Liver (tissue), 9 donors: ENCODE data around the gene CHST5. TPM values are rescaled to one million over a fixed set of nuclear protein-coding genes. Genes with fewer than 3 reads are reported as not detected.

Experiments
- DNase-seq: peaks from one replicate; pipeline ENCODE4 v3.0.0-alpha.2; 2017; ENCODE audit warnings: low spot score
- H3K27ac ChIP-seq, 2 donors: one replicate each; pipeline ENCODE4 v1.7.0; 2013; ENCODE audit warnings: inconsistent platforms in 2 of 2, low read length in 2 of 2, control low read depth in 1 of 2, low read depth in 1 of 2, mild to moderate bottlenecking in 1 of 2
- H3K27me3 ChIP-seq, 4 donors: one replicate each; pipeline versions ENCODE4 v1.6.1 to v1.7.0; 2013; ENCODE audit warnings: low read length in 3 of 4, inconsistent platforms in 1 of 4, mild to moderate bottlenecking in 1 of 4, moderate library complexity in 1 of 4; ENCODE audit not compliant: control insufficient read depth in 4 of 4, insufficient read depth in 4 of 4
- H3K36me3 ChIP-seq, 4 donors: one replicate each; pipeline versions ENCODE4 v1.6.1 to v1.7.0; 2013; ENCODE audit warnings: low read length in 3 of 4, mild to moderate bottlenecking in 3 of 4, low read depth in 1 of 4, moderate library complexity in 1 of 4; ENCODE audit not compliant: control insufficient read depth in 4 of 4, insufficient read depth in 3 of 4
- H3K4me1 ChIP-seq, 4 donors: one replicate each; pipeline versions ENCODE4 v1.6.1 to v1.7.0; 2013; ENCODE audit warnings: low read length in 3 of 4, mild to moderate bottlenecking in 3 of 4, moderate library complexity in 1 of 4; ENCODE audit not compliant: control insufficient read depth in 4 of 4, insufficient read depth in 4 of 4
- H3K4me3 ChIP-seq, 3 donors: one replicate each; pipeline versions ENCODE4 v1.6.1 to v1.7.0; 2013; ENCODE audit warnings: low read length in 3 of 3, control low read depth in 1 of 3, low read depth in 1 of 3, mild to moderate bottlenecking in 1 of 3
- H3K9ac ChIP-seq, 2 donors: one replicate each; pipeline ENCODE4 v1.7.0; 2013; ENCODE audit warnings: low read length in 2 of 2, mild to moderate bottlenecking in 2 of 2, moderate library complexity in 2 of 2, control low read depth in 1 of 2, low read depth in 1 of 2
- H3K9me3 ChIP-seq, 4 donors: one replicate each; pipeline versions ENCODE4 v1.6.1 to v1.7.0; 2013; ENCODE audit warnings: low read length in 3 of 4; ENCODE audit not compliant: control insufficient read depth in 4 of 4
- EGR1 ChIP-seq, 2 donors: IDR thresholded peaks; 2 replicates each; pipeline ENCODE4 v1.6.1; 2016 to 2018; ENCODE audit warnings: antibody characterized with exemption in 2 of 2, low read depth in 2 of 2
- FOXA2 ChIP-seq: IDR thresholded peaks from 2 replicates; pipeline ENCODE4 v1.6.1; 2016; ENCODE audit warnings: antibody characterized with exemption
- GABPA ChIP-seq, 2 donors: IDR thresholded peaks in 1 of 2; conservative IDR thresholded peaks in 1 of 2; 2 replicates each; pipeline ENCODE4 v1.6.1; 2016; ENCODE audit warnings: antibody characterized with exemption in 2 of 2, mild to moderate bottlenecking in 1 of 2, moderate library complexity in 1 of 2
- HNF4A ChIP-seq, 2 donors: conservative IDR thresholded peaks; 2 replicates each; pipeline ENCODE4 v1.6.1; 2016; ENCODE audit warnings: antibody characterized with exemption in 2 of 2, mild to moderate bottlenecking in 2 of 2
- HNF4G ChIP-seq: IDR thresholded peaks from 2 replicates; pipeline ENCODE4 v1.6.1; 2016; ENCODE audit warnings: antibody characterized with exemption
- NR2F2 ChIP-seq: IDR thresholded peaks from 2 replicates; pipeline ENCODE4 v1.6.1; 2016; ENCODE audit warnings: antibody characterized with exemption
- RXRA ChIP-seq, 2 donors: IDR thresholded peaks; 2 replicates each; pipeline ENCODE4 v1.6.1; 2017 to 2018; ENCODE audit warnings: antibody characterized with exemption in 2 of 2, mild to moderate bottlenecking in 1 of 2
- SP1 ChIP-seq: IDR thresholded peaks from 2 replicates; pipeline ENCODE4 v1.6.1; 2018; ENCODE audit warnings: antibody characterized with exemption, mild to moderate bottlenecking
- TAF1 ChIP-seq: conservative IDR thresholded peaks from 2 replicates; pipeline ENCODE4 v1.6.1; 2016; ENCODE audit warnings: antibody characterized with exemption, mild to moderate bottlenecking
- YY1 ChIP-seq: IDR thresholded peaks from 2 replicates; pipeline ENCODE4 v1.6.1; 2016; ENCODE audit warnings: antibody characterized with exemption, mild to moderate bottlenecking
- WGBS: extraction: QIAGEN DNeasy Blood & Tissue Kit; methylation state at CpG from one replicate; pipeline ENCODE4 v1.1.7; 2013; 5-methylcytosine and 5-hydroxymethylcytosine counted together
- polyA plus RNA-seq, 2 donors: library from polyadenylated mRNA; stranded (reverse) in 1 of 2; unstranded in 1 of 2; fragments of 200-250 nt in 1 of 2; fragments of >200 nt in 1 of 2; fragmentation: Nextera tagmentation in 1 of 2; extraction: Ambion mirVana in 1 of 2; gene quantifications; one replicate each; pipeline versions ENCODE4 v1.2.1 to v1.2.3, GENCODE V29; 2013 to 2015
- total RNA-seq, 2 donors: library from RNA; depleted of rRNA; stranded (reverse); fragments of >200 nt; gene quantifications; one replicate each; pipeline ENCODE4 v1.2.3, GENCODE V29; 2014
- TF ChIP-seq, protein P1 (sequence below): IDR thresholded peaks from 2 replicates; pipeline ENCODE4 v1.6.1; 2016; ENCODE audit warnings: antibody characterized with exemption
- TF ChIP-seq, protein P2 (sequence below): fragments of 150-350 bp; IDR thresholded peaks from 2 replicates; pipeline ENCODE4 v1.5.1; 2017; ENCODE audit warnings: improper control_type of control experiment, low read depth, low read length; ENCODE audit not compliant: missing input control
- TF ChIP-seq, protein P3 (sequence below): IDR thresholded peaks from 2 replicates; pipeline ENCODE4 v1.6.1; 2016; ENCODE audit warnings: antibody characterized with exemption
- TF ChIP-seq, protein P4 (sequence below): IDR thresholded peaks from 2 replicates; pipeline ENCODE4 v1.6.1; 2016; ENCODE audit warnings: antibody characterized with exemption, mild to moderate bottlenecking
- donor health status: healthy.
- donor health status: healthy.
- donor health status: healthy.
- donor health status: healthy.
- donor health status: healthy.

Gene CHST5
- total and polyA plus RNA-seq, 4 donors: not detected

DNA sequence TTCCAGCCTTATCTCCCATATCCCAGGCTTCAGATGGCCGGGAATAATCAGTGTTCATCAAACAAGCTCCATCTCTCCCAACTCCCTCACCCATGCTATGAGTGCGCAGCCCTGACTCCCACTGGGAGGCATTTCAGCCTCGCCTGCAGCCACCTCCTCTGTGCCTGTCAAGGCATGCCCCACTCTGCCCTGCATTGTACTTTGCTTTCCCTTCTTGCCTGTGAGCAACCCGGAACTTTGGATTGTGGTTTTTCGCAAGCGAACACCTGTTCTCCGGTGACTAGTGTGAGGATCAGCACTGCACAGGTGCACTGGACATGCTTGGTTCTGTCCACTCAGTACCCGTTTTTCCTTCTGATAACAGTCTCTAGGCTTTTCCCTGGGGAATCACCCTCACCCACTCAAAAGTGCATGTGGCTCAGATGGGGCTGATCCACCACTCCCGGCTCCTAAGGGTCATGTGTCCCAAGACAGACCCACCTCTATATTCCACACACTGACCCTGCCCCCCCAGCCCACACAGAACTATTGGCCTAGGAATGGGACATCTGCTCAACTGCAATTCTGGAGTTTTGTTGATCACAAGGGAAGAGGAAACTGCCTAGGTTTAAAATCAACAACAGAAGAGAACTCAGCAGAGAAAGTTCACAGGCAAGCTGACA, 49.8 kb downstream of the CHST5 start:
- WGBS: 74% methylated on average over 9 of the region's 9 CpGs
- Histone ChIP-seq H3K4me3 (no peak overlapping the region), H3K27ac (no peak overlapping the region), H3K9ac (no peak overlapping the region), H3K27me3 (peaks cover 0 to 4% (median 1%) of the 10 kb centered on the region in 4 donors), H3K36me3 (no peaks in the 10 kb centered on the region), H3K9me3 (no peaks in the 10 kb centered on the region), H3K4me1 (no peaks in the 10 kb centered on the region)
- no peak for TF ChIP-seq TAF1
- no peak for DNase-seq

DNA sequence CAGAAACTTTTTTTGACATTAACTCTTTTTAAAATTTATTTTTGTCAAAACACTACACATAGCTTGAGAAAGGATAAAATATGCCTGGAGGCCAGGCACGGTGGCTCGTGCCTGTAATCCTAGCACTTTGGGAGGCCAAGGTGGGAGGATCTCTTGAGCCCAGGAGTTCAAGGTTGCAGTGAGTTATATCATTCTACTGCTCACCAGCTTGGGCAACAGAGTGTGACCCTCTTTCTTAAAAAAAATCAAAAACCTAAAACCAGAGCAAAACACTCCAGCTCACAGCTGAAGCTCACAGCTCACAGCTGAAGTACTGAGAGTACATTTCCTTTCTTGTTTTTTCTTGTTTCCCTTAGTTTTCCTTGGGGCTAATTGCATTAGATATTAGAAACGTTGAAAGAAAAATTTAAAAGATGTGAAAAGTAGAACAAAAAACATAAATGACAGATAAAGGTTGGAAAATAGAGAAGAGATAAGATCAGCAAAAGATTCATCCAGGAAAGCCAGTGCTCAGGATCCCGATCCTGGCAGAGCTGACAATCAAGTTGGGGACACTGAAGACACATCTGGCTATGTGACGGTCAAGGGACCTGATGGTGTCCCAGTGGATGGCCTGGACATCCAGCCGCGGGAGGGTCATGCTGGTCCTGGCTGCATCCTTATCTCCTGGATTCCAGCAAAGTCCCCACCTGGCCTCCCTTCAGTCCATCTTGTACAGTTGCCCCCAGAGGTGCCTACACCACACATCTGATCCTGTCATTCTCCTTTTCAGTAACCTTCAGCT, 50.5 kb downstream of the CHST5 start:
- no peak for TF ChIP-seq HNF4G
- no peak for TF ChIP-seq EGR1 (IDR thresholded peaks at IDR 0.05; ENCODE audit: low read depth in 2 of 2)
- TF ChIP-seq, protein P1, sequence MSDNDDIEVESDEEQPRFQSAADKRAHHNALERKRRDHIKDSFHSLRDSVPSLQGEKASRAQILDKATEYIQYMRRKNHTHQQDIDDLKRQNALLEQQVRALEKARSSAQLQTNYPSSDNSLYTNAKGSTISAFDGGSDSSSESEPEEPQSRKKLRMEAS: no peak
- no peak for TF ChIP-seq YY1
- no peak for TF ChIP-seq SP1
- TF ChIP-seq, protein P2, sequence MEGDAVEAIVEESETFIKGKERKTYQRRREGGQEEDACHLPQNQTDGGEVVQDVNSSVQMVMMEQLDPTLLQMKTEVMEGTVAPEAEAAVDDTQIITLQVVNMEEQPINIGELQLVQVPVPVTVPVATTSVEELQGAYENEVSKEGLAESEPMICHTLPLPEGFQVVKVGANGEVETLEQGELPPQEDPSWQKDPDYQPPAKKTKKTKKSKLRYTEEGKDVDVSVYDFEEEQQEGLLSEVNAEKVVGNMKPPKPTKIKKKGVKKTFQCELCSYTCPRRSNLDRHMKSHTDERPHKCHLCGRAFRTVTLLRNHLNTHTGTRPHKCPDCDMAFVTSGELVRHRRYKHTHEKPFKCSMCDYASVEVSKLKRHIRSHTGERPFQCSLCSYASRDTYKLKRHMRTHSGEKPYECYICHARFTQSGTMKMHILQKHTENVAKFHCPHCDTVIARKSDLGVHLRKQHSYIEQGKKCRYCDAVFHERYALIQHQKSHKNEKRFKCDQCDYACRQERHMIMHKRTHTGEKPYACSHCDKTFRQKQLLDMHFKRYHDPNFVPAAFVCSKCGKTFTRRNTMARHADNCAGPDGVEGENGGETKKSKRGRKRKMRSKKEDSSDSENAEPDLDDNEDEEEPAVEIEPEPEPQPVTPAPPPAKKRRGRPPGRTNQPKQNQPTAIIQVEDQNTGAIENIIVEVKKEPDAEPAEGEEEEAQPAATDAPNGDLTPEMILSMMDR: no peak
- TF ChIP-seq GABPA (IDR thresholded peaks at IDR 0.05 in 1 of 2, conservative IDR thresholded peaks at IDR 0.05 in 1 of 2): no peak
- no peak for TF ChIP-seq HNF4A (conservative IDR thresholded peaks at IDR 0.05)
- TF ChIP-seq FOXA2: no peak
- TF ChIP-seq NR2F2: no peak
- TF ChIP-seq TAF1: no peak
- TF ChIP-seq, protein P3, sequence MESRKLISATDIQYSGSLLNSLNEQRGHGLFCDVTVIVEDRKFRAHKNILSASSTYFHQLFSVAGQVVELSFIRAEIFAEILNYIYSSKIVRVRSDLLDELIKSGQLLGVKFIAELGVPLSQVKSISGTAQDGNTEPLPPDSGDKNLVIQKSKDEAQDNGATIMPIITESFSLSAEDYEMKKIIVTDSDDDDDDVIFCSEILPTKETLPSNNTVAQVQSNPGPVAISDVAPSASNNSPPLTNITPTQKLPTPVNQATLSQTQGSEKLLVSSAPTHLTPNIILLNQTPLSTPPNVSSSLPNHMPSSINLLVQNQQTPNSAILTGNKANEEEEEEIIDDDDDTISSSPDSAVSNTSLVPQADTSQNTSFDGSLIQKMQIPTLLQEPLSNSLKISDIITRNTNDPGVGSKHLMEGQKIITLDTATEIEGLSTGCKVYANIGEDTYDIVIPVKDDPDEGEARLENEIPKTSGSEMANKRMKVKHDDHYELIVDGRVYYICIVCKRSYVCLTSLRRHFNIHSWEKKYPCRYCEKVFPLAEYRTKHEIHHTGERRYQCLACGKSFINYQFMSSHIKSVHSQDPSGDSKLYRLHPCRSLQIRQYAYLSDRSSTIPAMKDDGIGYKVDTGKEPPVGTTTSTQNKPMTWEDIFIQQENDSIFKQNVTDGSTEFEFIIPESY: no peak
- no peak for TF ChIP-seq RXRA (IDR thresholded peaks at IDR 0.05)
- TF ChIP-seq, protein P4, sequence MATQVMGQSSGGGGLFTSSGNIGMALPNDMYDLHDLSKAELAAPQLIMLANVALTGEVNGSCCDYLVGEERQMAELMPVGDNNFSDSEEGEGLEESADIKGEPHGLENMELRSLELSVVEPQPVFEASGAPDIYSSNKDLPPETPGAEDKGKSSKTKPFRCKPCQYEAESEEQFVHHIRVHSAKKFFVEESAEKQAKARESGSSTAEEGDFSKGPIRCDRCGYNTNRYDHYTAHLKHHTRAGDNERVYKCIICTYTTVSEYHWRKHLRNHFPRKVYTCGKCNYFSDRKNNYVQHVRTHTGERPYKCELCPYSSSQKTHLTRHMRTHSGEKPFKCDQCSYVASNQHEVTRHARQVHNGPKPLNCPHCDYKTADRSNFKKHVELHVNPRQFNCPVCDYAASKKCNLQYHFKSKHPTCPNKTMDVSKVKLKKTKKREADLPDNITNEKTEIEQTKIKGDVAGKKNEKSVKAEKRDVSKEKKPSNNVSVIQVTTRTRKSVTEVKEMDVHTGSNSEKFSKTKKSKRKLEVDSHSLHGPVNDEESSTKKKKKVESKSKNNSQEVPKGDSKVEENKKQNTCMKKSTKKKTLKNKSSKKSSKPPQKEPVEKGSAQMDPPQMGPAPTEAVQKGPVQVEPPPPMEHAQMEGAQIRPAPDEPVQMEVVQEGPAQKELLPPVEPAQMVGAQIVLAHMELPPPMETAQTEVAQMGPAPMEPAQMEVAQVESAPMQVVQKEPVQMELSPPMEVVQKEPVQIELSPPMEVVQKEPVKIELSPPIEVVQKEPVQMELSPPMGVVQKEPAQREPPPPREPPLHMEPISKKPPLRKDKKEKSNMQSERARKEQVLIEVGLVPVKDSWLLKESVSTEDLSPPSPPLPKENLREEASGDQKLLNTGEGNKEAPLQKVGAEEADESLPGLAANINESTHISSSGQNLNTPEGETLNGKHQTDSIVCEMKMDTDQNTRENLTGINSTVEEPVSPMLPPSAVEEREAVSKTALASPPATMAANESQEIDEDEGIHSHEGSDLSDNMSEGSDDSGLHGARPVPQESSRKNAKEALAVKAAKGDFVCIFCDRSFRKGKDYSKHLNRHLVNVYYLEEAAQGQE: no peak
- 89% methylated on average over 7 of the region's 7 CpGs for WGBS
- no peak overlapping the region for H3K27ac ChIP-seq

More for the DNA sequence above, 50.5 kb downstream of the CHST5 start:
- no peak overlapping the region for H3K9ac ChIP-seq
- no peak overlapping the region for H3K4me3 ChIP-seq
- H3K36me3 ChIP-seq: no peaks in the 10 kb centered on the region
- no peaks in the 10 kb centered on the region for H3K4me1 ChIP-seq
- no peak for DNase-seq
- H3K9me3 ChIP-seq: no peaks in the 10 kb centered on the region
- H3K27me3 ChIP-seq: peaks cover 0 to 4% (median 1%) of the 10 kb centered on the region in 4 donors
